HG03108 (cell line): ENCODE measurements around the gene ALK.
"Not testable (repeated sequence)": the region's sequence is repeated elsewhere in the genome, so short reads cannot be mapped to it uniquely, and the experiment has no call there.

ENCODE experiments used
- ATAC-seq: cut with Tn5 transposase; IDR thresholded peaks from one replicate; pipeline ENCODE4 v1.9.1; 2021; ENCODE audit warnings: moderate library complexity; ENCODE audit not compliant: unreplicated experiment

ALK gene

GRCh38 chr2:29263886-29264285, 657.5 kb downstream of the ALK start:
- ATAC-seq: no peak

GRCh38 chr2:29262681-29263260, 658.6 kb downstream of the ALK start:
- ATAC-seq: no peak

- ATAC-seq: no peak
Observed at GRCh38 chr2:29261003-29261402, 660.4 kb downstream of the ALK start.

GRCh38 chr2:29260142-29260772, 661.1 kb downstream of the ALK start:
- ATAC-seq: no peak

- ATAC-seq: no peak
Observed at GRCh38 chr2:29259221-29259620, 662.2 kb downstream of the ALK start.

GRCh38 chr2:29255004-29255403, 666.4 kb downstream of the ALK start:
- ATAC-seq: no peak

GRCh38 chr2:29253495-29254275, 667.7 kb downstream of the ALK start:
- not testable (repeated sequence) for ATAC-seq

- ATAC-seq: no peak
Observed at GRCh38 chr2:29253026-29253425, 668.4 kb downstream of the ALK start.

GRCh38 chr2:29251406-29251805, 670.0 kb downstream of the ALK start:
- ATAC-seq: no peak

- no peak for ATAC-seq
Observed at GRCh38 chr2:29250977-29251376, 670.4 kb downstream of the ALK start.

GRCh38 chr2:29249666-29250253, 671.6 kb downstream of the ALK start:
- ATAC-seq: no peak

GRCh38 chr2:29247336-29247914, 674.0 kb downstream of the ALK start:
- no peak for ATAC-seq

GRCh38 chr2:29246383-29247300, 674.7 kb downstream of the ALK start:
- no peak for ATAC-seq

- ATAC-seq: no peak
Observed at GRCh38 chr2:29245742-29246382, 675.5 kb downstream of the ALK start.

GRCh38 chr2:29245035-29245741, 676.2 kb downstream of the ALK start:
- not testable (repeated sequence) for ATAC-seq

- no peak for ATAC-seq
Observed at GRCh38 chr2:29242621-29243375, 678.6 kb downstream of the ALK start.

- no peak for ATAC-seq
Observed at GRCh38 chr2:29241955-29242565, 679.3 kb downstream of the ALK start.

GRCh38 chr2:29241341-29241740, 680.0 kb downstream of the ALK start:
- no peak for ATAC-seq
